ENCODE results near the gene FSTL4. TPM values are rescaled to one million over a fixed set of nuclear protein-coding genes. Genes with fewer than 3 reads are reported as not detected.

The FSTL4 gene
- total and polyA plus RNA-seq, 2 of the 4 experiments (the other 2 are of a cell fraction), result 0.18 TPM; not detected in 1

- Histone ChIP-seq H2AFZ (replicated peaks; ENCODE audit: low read length, poor library complexity) (no peak overlapping the region), H3K4me1 (ENCODE audit: control insufficient read depth, insufficient read depth, low read length) (peaks cover 3% of the 10 kb centered on the region; the same call in 1 of the 2 replicates), H3K27ac (ENCODE audit: insufficient read depth, low read length) (no peak overlapping the region), H2BK20ac (ENCODE audit: low read depth, low read length) (no peak overlapping the region), H2BK5ac (ENCODE audit: low read depth, low read length, poor library complexity, severe bottlenecking) (no peak overlapping the region), H3K56ac (ENCODE audit: extremely low read depth, insufficient read depth, low read length) (no peak overlapping the region), H3K4me2 (ENCODE audit: low read depth, low read length) (no peak overlapping the region), H3K9me3 (ENCODE audit: control insufficient read depth, insufficient read depth, low read length) (no peaks in the 10 kb centered on the region), H3K18ac (ENCODE audit: low read depth, low read length) (no peak overlapping the region), H2AK5ac (ENCODE audit: low read depth, low read length) (no peak overlapping the region), H3K9me1 (ENCODE audit: insufficient read depth, low read length) (no peaks in the 10 kb centered on the region), H3K14ac (replicated peaks; ENCODE audit: low read depth, low read length) (no peak overlapping the region), H2BK120ac (ENCODE audit: low read depth, low read length) (no peak overlapping the region), H3K79me1 (ENCODE audit: low read depth in 1 of 2, low read length in 2 of 2) (no peaks in the 10 kb centered on the region), H4K8ac (ENCODE audit: low read depth in 2 of 2, low read length in 2 of 2) (no peak overlapping the region), H3K23ac (ENCODE audit: low read depth, low read length) (no peak overlapping the region), H4K5ac (ENCODE audit: low read depth, low read length) (no peak overlapping the region), H3K27me3 (ENCODE audit: control insufficient read depth, insufficient read depth, low read length) (peaks cover 39% of the 10 kb centered on the region), H2BK15ac (ENCODE audit: low read depth, low read length) (no peak overlapping the region), H4K91ac (ENCODE audit: insufficient read depth, low read depth, low read length) (no peak overlapping the region), H3K36me3 (ENCODE audit: control insufficient read depth, insufficient read depth, low read length) (no peaks in the 10 kb centered on the region), H3K9ac (ENCODE audit: low read depth, low read length) (no peak overlapping the region), H4K20me1 (ENCODE audit: insufficient read depth, low read length) (no peaks in the 10 kb centered on the region), H3K4me3 (ENCODE audit: insufficient read depth, low read depth, low read length) (no peak overlapping the region), H3K4ac (ENCODE audit: low read depth, low read length) (no peak overlapping the region), H2AK9ac (replicated peaks; ENCODE audit: low read depth, low read length, poor library complexity) (no peak overlapping the region)
- in situ Hi-C loops (cut with MboI; ENCODE audit: low sequenced_read_pairs), result no loop called here
- dilution Hi-C loops (cut with HindIII; ENCODE audit: low sequenced_read_pairs, unreplicated experiment), result no loop called here
- BruUV-seq (replicated peaks), result no TSS peak
- 60 to 100% methylated on average over 1 to 2 of the region's 5 CpGs for WGBS, 2 experiments (ENCODE audit: extremely low coverage in 2 of 2, insufficient read length in 1 of 2)
- no peak for TF ChIP-seq CHD1 (IDR thresholded peaks at IDR 0.05; ENCODE audit: low read depth, low read length)
- ChIA-PET POLR2A (ENCODE audit: unreplicated experiment) (no interaction called here), CTCF (no interaction called here)
- ATAC-seq (ENCODE audit: low read depth), result no peak
- DNase-seq, result no peak
- intact Hi-C loops (cut with micrococcal nuclease), result loop anchor here (5.0 kb wide), 1 partner anchor 501 kb away; no protein-coding TSS in a partner anchor
Observed at GRCh38 chr5:133613184-133613583, 843 bp upstream of the FSTL4 start.

All from IMR-90 (cell line).